ENCODE measurements around the gene ANKRD65. TPM values are rescaled to one million over a fixed set of nuclear protein-coding genes. Genes with fewer than 3 reads are reported as not detected.
"Not testable (repeated sequence)": the region's sequence is repeated elsewhere in the genome, so short reads cannot be mapped to it uniquely, and the experiment has no call there.

Gene ANKRD65
- total RNA-seq, 3 donors from 2014 or later (not counting 1 experiment from before 2014, with no cell fraction given): not detected

DNA sequence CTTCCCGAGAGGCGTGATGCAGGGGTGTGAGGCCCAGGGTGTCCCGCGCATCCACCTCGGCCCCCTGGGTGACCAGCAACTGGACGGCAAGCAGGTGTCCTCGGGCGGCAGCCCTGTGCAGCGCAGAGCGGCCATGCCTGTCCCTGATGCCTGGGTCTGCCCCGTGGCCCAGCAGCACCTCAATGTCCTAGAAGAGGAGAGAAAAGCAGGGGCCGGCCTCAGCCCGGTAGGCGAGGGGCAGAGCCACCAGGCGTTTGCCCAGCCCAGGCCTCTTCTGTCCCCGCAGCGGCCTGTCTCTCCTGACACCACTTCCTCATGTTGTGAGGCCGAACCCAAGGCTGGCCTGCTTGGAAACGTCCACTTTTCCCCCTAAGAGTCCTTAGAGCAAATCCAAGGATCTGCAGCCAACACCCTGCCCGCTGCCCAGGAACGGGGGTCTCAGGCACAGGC, 1.7 kb downstream of the ANKRD65 start:
- intact Hi-C loops (cut with micrococcal nuclease): no loop called here
- Mint-ChIP-seq H3K36me3 (no peaks in the 10 kb centered on the region), H3K27ac (no peak overlapping the region), H3K9me3 (no peaks in the 10 kb centered on the region), H3K27me3 (ENCODE audit: low read depth in 2 of 2) (peaks cover 8 to 22% of the 10 kb centered on the region in 2 donors), H3K4me1 (no peaks in the 10 kb centered on the region), H3K4me3 (no peak overlapping the region)
- H3K4me3 ChIP-seq (ENCODE audit: low read length): no peak overlapping the region
- DNase-seq (no peak), ATAC-seq (no peak)
- no peaks in the 10 kb centered on the region for H3K9me3 ChIP-seq (ENCODE audit: control insufficient read depth, insufficient read depth, low read length)
- H3K36me3 ChIP-seq (ENCODE audit: control insufficient read depth, insufficient read depth, low read length): no peaks in the 10 kb centered on the region
- no peaks in the 10 kb centered on the region for H3K4me1 ChIP-seq (ENCODE audit: control insufficient read depth, insufficient read depth, low read length)
- WGBS (ENCODE audit: insufficient coverage): 94% methylated on average over 21 of the region's 21 CpGs
- no peak for TF ChIP-seq CTCF (IDR thresholded peaks at IDR 0.05)
- no peak overlapping the region for H3K27ac ChIP-seq (ENCODE audit: low read length)
- H3K27me3 ChIP-seq (ENCODE audit: control insufficient read depth, insufficient read depth, low read length): no peaks in the 10 kb centered on the region

DNA sequence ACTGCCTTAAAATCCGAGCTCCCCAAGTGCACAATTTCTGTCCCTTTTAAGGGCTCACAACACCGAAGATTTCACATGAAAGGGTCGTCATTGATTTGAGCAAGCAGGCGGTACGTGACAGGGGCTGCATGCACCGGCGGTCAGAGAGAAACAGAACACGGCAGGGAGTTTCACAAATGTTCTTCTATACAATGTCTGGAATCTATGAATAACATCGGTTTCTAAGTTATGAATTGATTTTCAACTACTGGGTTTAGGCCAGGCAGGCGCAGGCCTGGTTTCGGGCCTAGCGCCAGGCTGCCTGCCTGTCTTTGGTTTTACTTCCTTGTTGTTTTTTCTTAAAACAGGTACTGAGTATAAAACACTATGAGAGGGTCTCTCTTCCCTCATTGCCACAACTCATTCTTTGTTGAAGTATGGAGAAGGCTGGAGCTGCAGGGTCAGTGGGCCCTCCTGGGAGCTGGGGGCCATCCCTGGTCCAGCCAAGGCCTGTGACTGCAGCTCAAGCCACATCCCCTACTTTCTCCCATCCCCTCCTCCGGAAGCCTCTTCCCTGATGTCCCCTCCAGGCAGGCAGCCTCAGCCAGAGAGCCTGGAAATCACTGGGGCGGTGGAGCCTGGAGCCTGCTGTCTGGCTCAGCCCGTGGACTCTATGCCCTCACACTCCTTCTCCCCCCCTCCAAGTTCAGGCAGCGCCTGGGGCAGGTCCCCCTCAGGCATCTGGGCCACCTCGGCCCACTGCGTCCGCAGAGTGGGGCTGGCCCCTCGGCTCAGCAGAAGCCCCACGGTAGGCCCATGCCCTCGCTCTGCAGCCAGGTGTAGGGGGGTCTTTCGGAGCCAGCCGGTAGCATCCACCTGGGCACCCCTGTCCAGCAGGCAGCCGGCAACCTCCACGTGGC, 2.4 kb downstream of the ANKRD65 start:
- H3K9me3 Mint-ChIP-seq: no peaks in the 10 kb centered on the region
- H3K4me1 ChIP-seq (ENCODE audit: control insufficient read depth, insufficient read depth, low read length): no peaks in the 10 kb centered on the region
- DNase-seq: no peak
- no peak overlapping the region for H3K27ac ChIP-seq (ENCODE audit: low read length)
- H3K27ac Mint-ChIP-seq: no peak overlapping the region
- WGBS (ENCODE audit: insufficient coverage): 91% methylated on average over 26 of the region's 26 CpGs
- no peak for TF ChIP-seq CTCF (IDR thresholded peaks at IDR 0.05)
- no peaks in the 10 kb centered on the region for H3K36me3 ChIP-seq (ENCODE audit: control insufficient read depth, insufficient read depth, low read length)
- H3K36me3 Mint-ChIP-seq: no peaks in the 10 kb centered on the region
- no peaks in the 10 kb centered on the region for H3K9me3 ChIP-seq (ENCODE audit: control insufficient read depth, insufficient read depth, low read length)
- no peaks in the 10 kb centered on the region for H3K27me3 ChIP-seq (ENCODE audit: control insufficient read depth, insufficient read depth, low read length)
- intact Hi-C loops (cut with micrococcal nuclease): no loop called here
- no peaks in the 10 kb centered on the region for H3K4me1 Mint-ChIP-seq
- ATAC-seq: no peak
- H3K27me3 Mint-ChIP-seq (ENCODE audit: low read depth in 2 of 2): peaks cover 8 to 22% of the 10 kb centered on the region in 2 donors
- no peak overlapping the region for H3K4me3 Mint-ChIP-seq
- H3K4me3 ChIP-seq (ENCODE audit: low read length): no peak overlapping the region

- H3K27me3 Mint-ChIP-seq (ENCODE audit: low read depth in 2 of 2): peaks cover 8 to 19% of the 10 kb centered on the region in 2 donors
- H3K27me3 ChIP-seq (ENCODE audit: control insufficient read depth, insufficient read depth, low read length); H3K4me3 ChIP-seq (ENCODE audit: low read length); H3K4me1 ChIP-seq (ENCODE audit: control insufficient read depth, insufficient read depth, low read length); H3K9me3 Mint-ChIP-seq; ATAC-seq; H3K27ac Mint-ChIP-seq; H3K27ac ChIP-seq (ENCODE audit: low read length); H3K36me3 Mint-ChIP-seq; H3K9me3 ChIP-seq (ENCODE audit: control insufficient read depth, insufficient read depth, low read length); DNase-seq; H3K4me1 Mint-ChIP-seq; H3K36me3 ChIP-seq (ENCODE audit: control insufficient read depth, insufficient read depth, low read length); H3K4me3 Mint-ChIP-seq; intact Hi-C loops (cut with micrococcal nuclease): not testable (repeated sequence)
- WGBS (ENCODE audit: insufficient coverage): 80% methylated on average over 24 of the region's 25 CpGs
Observed at GRCh38 chr1:1417825-1418463, 3.1 kb downstream of the ANKRD65 start.

DNA sequence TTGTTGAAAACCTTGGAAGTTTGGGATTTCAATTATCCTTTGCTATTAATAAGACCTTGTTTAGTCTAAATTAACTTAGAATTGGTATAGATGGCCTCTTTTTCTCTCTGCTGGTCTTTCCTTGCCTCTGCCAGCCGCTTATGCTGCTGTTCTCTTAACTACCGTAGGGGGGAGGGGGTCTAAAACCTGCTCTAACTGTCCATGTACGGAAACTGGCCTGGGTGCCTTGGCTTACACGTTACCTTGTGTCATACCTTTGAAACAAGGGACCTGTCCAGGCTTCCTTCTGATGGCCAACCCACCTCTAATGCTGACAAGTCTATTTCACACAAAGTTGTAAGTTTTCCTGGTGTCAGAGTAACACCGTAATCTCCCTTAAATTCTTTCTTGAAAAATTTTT, 3.7 kb downstream of the ANKRD65 start:
- intact Hi-C loops (cut with micrococcal nuclease); H3K4me3 Mint-ChIP-seq; H3K4me3 ChIP-seq (ENCODE audit: low read length); H3K36me3 ChIP-seq (ENCODE audit: control insufficient read depth, insufficient read depth, low read length); ATAC-seq; H3K4me1 Mint-ChIP-seq; H3K4me1 ChIP-seq (ENCODE audit: control insufficient read depth, insufficient read depth, low read length); H3K27ac Mint-ChIP-seq; H3K9me3 Mint-ChIP-seq; H3K27ac ChIP-seq (ENCODE audit: low read length); H3K27me3 ChIP-seq (ENCODE audit: control insufficient read depth, insufficient read depth, low read length); H3K9me3 ChIP-seq (ENCODE audit: control insufficient read depth, insufficient read depth, low read length); H3K36me3 Mint-ChIP-seq; DNase-seq: not testable (repeated sequence)
- 82% methylated on average over 5 of the region's 5 CpGs for WGBS (ENCODE audit: insufficient coverage)
- peaks cover 8 to 14% of the 10 kb centered on the region in 2 donors for H3K27me3 Mint-ChIP-seq (ENCODE audit: low read depth in 2 of 2)
